CD4-positive, alpha-beta T cell (primary cell): ENCODE data around the gene BPIFA1. TPM values are rescaled to one million over a fixed set of nuclear protein-coding genes. Genes with fewer than 3 reads are reported as not detected.

Experiments used
- ATAC-seq: fragments of 200-7000 bp; cut with Tn5 transposase; one replicate; pipeline ENCODE4 v1.10.0; 2022; ENCODE audit warnings: mild to moderate bottlenecking; ENCODE audit not compliant: poor library complexity
- CTCF ChIA-PET: fragments of 350-600 bp; sonication (Branson Sonifier 250); formaldehyde crosslinking; loops from one replicate; lab custom pipeline; 2021; ENCODE audit warnings: antibody characterized with exemption, inconsistent platforms; lab: Charles Lee
- POLR2A ChIA-PET: fragments of 350-600 bp; sonication (Branson Sonifier 250); formaldehyde crosslinking; loops from one replicate; lab custom pipeline; 2021; ENCODE audit warnings: antibody characterized with exemption, inconsistent platforms; lab: Charles Lee
- DNase-seq, 14 experiments: peaks; one replicate each; pipeline ENCODE4 v3.0.0-alpha.2; 2013 to 2020; ENCODE audit warnings: mixed read lengths in 2 of 14
- H3K27ac ChIP-seq, 2 donors: one replicate each; pipeline versions ENCODE4 v1.5.1 to v1.7.0; 2013; ENCODE audit warnings: low read length in 2 of 2, low read depth in 1 of 2, mild to moderate bottlenecking in 1 of 2
- H3K27me3 ChIP-seq, 2 experiments: 1 replicate in 1 of 2; 2 replicates in 1 of 2; pipeline versions ENCODE4 v1.6.1 to v1.7.0; 2013; ENCODE audit warnings: low read length in 2 of 2, control low read depth in 1 of 2, mild to moderate bottlenecking in 1 of 2, moderate library complexity in 1 of 2; ENCODE audit not compliant: insufficient read depth in 2 of 2, control insufficient read depth in 1 of 2
- H3K36me3 ChIP-seq: one replicate; pipeline ENCODE4 v1.6.1; 2013; ENCODE audit warnings: low read length, control low read depth; ENCODE audit not compliant: insufficient read depth
- H3K4me1 ChIP-seq: one replicate; pipeline ENCODE4 v1.6.1; 2013; ENCODE audit warnings: low read length, control low read depth; ENCODE audit not compliant: insufficient read depth
- H3K4me3 ChIP-seq: one replicate; pipeline ENCODE4 v1.5.1; 2013; ENCODE audit warnings: mild to moderate bottlenecking, low read length, moderate library complexity
- H3K9me3 ChIP-seq, 2 experiments: 1 replicate in 1 of 2; 2 replicates in 1 of 2; pipeline versions ENCODE4 v1.6.1 to v1.7.0; 2013; ENCODE audit warnings: low read length in 2 of 2, mild to moderate bottlenecking in 2 of 2, control low read depth in 1 of 2, moderate library complexity in 1 of 2; ENCODE audit not compliant: control insufficient read depth in 1 of 2, insufficient read depth in 1 of 2
- H3K27ac Mint-ChIP-seq: one replicate; pipeline ENCODE4 v1.8.0; 2020; ENCODE audit warnings: mixed read lengths
- H3K27me3 Mint-ChIP-seq: one replicate; pipeline ENCODE4 v1.8.0; 2021; ENCODE audit warnings: mixed read lengths
- H3K36me3 Mint-ChIP-seq: one replicate; pipeline ENCODE4 v1.8.0; 2021; ENCODE audit warnings: low read depth, mixed read lengths
- H3K4me1 Mint-ChIP-seq: one replicate; pipeline ENCODE4 v1.8.0; 2021; ENCODE audit warnings: low read depth, mixed read lengths
- H3K4me3 Mint-ChIP-seq: one replicate; pipeline ENCODE4 v1.8.0; 2020; ENCODE audit warnings: mild to moderate bottlenecking, mixed read lengths
- H3K9me3 Mint-ChIP-seq: one replicate; pipeline ENCODE4 v1.8.0; 2020; ENCODE audit warnings: mixed read lengths
- CTCF ChIP-seq: fragments of 200-600 bp; IDR thresholded peaks from one replicate; pipeline ENCODE4 v1.8.0; 2022; ENCODE audit warnings: antibody characterized with exemption, mild to moderate bottlenecking
- intact Hi-C, 2 experiments: fragments of 100-400 bp; cut with DNase I in 1 of 2; cut with micrococcal nuclease in 1 of 2; formaldehyde crosslinking; loops; one replicate each; pipeline versions ENCODE4 v1.15.1 to v1.9.0; 2023 to 2025; cut with DNase I, micrococcal nuclease
- total RNA-seq, 174 experiments: library from RNA in 2 of 174; stranded (reverse) in 2 of 174; gene quantifications; one replicate each; pipeline ENCODE4 v1.2.3 and lab custom pipeline; 2021 to 2026

Gene BPIFA1
- total RNA-seq, 2 experiments from 2014 or later = not detected

DNA sequence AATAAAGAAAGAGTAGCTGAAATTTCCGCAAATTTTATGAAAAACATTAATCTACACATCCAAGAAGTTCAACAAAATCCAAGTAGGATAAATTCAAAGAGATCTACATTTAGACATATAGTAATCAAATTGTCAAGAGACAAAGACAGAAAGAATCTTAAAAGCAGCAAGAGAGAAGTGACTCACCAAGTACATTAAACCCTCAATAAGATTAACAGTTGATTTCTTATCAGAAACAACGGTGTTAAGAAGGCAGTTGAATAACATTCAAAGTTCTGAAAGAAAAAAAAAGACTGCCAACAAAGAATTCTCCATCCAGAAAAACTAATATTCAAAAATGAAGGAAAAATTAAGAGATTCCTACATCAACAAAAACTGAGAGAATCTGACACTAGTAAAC, 19.2 kb downstream of the BPIFA1 start:
- DNase-seq (no peak), ATAC-seq (no peak)
- TF ChIP-seq CTCF = no peak
- peaks cover 0 to 4% of the 10 kb centered on the region in 2 experiments for H3K9me3 ChIP-seq
- ChIA-PET CTCF (no interaction called here), POLR2A (no interaction called here)
- H3K27ac ChIP-seq = no peak overlapping the region
- no peaks in the 10 kb centered on the region for H3K4me1 ChIP-seq
- no peaks in the 10 kb centered on the region for H3K27me3 ChIP-seq
- no peak overlapping the region for H3K4me3 Mint-ChIP-seq
- H3K36me3 ChIP-seq = no peaks in the 10 kb centered on the region
- H3K4me3 ChIP-seq = no peak overlapping the region
- H3K4me1 Mint-ChIP-seq = no peaks in the 10 kb centered on the region
- intact Hi-C loops = no loop called here
- no peaks in the 10 kb centered on the region for H3K36me3 Mint-ChIP-seq
- H3K27ac Mint-ChIP-seq = no peak overlapping the region
- H3K27me3 Mint-ChIP-seq = peaks cover 33% of the 10 kb centered on the region
- no peaks in the 10 kb centered on the region for H3K9me3 Mint-ChIP-seq

DNA sequence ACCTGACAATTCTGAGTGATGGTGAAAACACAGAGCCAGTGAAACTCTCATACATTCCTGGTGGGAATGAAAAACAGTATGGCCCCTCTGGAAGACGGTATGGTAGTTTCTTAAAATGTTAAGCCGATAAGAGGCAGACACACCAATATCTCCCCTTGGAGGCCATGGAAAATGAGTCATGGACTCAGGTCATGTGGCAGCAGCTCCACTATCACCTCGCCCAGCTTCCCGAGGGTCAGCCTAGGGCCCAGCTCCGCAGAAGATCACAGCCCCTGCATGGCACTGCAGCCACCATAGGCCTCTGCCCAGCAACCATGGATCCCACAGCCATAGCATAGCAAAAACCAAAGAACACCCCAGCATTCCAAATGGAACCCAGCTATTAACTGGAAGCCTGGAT, 21.4 kb downstream of the BPIFA1 start:
- Mint-ChIP-seq H3K27me3 (peaks cover 48% of the 10 kb centered on the region), H3K36me3 (no peaks in the 10 kb centered on the region), H3K4me3 (no peak overlapping the region), H3K4me1 (no peaks in the 10 kb centered on the region), H3K9me3 (no peaks in the 10 kb centered on the region), H3K27ac (no peak overlapping the region)
- no peak for TF ChIP-seq CTCF
- CTCF ChIA-PET = interaction anchor here (0.6 kb wide), 2 partner anchors 467 to 892 kb away, joined by 3 to 4 read pairs; no protein-coding TSS in a partner anchor
- H3K27me3 ChIP-seq = no peaks in the 10 kb centered on the region
- H3K27ac ChIP-seq = no peak overlapping the region
- no peaks in the 10 kb centered on the region for H3K4me1 ChIP-seq
- DNase-seq (no peak), ATAC-seq (no peak)
- POLR2A ChIA-PET = no interaction called here
- no peak overlapping the region for H3K4me3 ChIP-seq
- no peaks in the 10 kb centered on the region for H3K36me3 ChIP-seq
- intact Hi-C loops = no loop called here
- H3K9me3 ChIP-seq = peaks cover 0 to 8% of the 10 kb centered on the region in 2 experiments

- Histone ChIP-seq H3K36me3 (no peaks in the 10 kb centered on the region), H3K9me3 (peaks cover 0 to 4% of the 10 kb centered on the region in 2 experiments), H3K4me3 (no peak overlapping the region), H3K27me3 (no peaks in the 10 kb centered on the region), H3K27ac (no peak overlapping the region), H3K4me1 (no peaks in the 10 kb centered on the region)
- CTCF ChIA-PET = no interaction called here
- Mint-ChIP-seq H3K27ac (no peak overlapping the region), H3K4me1 (no peaks in the 10 kb centered on the region), H3K27me3 (peaks cover 53% of the 10 kb centered on the region), H3K4me3 (no peak overlapping the region), H3K9me3 (no peaks in the 10 kb centered on the region), H3K36me3 (no peaks in the 10 kb centered on the region)
- no peak for TF ChIP-seq CTCF
- no peak for DNase-seq
- ATAC-seq = no peak
- intact Hi-C loops = no loop called here
- POLR2A ChIA-PET = no interaction called here
Measured at GRCh38 chr20:33259371-33259770, 23.6 kb downstream of the BPIFA1 start.
